Stimulated activated CD4-positive, alpha-beta T cell treated with anti-CD3 and anti-CD28 coated beads, Interleukin-15, amount 100 ng/mL, for 1 hour (primary cell): Measurements from ENCODE around the gene DIP2B.
"Not testable (repeated sequence)": the region's sequence is repeated elsewhere in the genome, so short reads cannot be mapped to it uniquely, and the experiment has no call there.

ENCODE experiments used
- DNase-seq, 2 donors: peaks; one replicate each; pipeline ENCODE4 v3.0.0-alpha.2; 2020; ENCODE audit warnings: low read depth in 1 of 2, low spot score in 1 of 2

DIP2B gene

GRCh38 chr12:50550530-50551223 is 45.9 kb downstream of the DIP2B start:
- no peak for DNase-seq

DNA sequence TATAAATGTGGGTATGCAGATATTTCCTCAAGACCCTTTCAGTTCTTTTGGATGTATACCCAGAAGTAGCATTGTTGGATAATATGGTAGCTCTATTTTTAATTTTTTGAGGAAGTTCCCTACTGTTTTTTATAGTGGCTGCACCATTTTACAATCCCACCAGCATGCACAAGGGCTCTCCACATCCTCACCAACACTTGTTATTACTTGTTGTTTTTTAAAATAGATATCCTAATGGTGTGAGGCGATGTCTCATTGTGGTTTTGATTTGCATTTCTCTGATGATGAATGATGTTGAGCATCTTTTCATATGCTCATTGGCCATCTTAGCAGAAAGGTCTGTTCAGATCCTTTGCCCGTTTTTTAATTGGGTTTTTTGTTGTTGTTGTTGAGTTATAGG is 47.1 kb downstream of the DIP2B start:
- DNase-seq: no peak

- no peak for DNase-seq
These were observed 49.9 kb downstream of the DIP2B start for GRCh38 chr12:50554651-50555050.

- DNase-seq: no peak
These were observed 50.7 kb downstream of the DIP2B start for GRCh38 chr12:50555471-50555885.

DNA sequence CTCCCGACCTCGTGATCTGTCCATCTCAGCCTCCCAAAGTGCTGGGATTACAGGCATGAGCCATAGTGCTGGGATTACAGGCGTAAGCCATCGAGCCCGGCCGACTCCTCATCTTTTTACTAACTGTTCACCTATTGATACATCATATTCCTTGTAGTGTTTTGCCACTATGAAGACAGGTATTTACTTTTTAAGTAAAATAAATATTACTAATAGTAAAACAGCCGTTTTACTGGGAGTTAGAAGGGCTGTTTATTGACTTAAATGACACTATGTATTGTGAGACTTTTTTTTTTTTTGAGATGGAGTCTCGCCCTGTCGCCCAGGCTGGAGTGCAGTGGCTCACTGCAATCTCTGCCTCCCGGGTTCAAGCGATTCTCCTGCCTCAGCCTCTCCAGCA is 51.5 kb downstream of the DIP2B start:
- DNase-seq: no peak

- not testable (repeated sequence) for DNase-seq
These were observed 52.0 kb downstream of the DIP2B start for GRCh38 chr12:50556796-50557195.

DNA sequence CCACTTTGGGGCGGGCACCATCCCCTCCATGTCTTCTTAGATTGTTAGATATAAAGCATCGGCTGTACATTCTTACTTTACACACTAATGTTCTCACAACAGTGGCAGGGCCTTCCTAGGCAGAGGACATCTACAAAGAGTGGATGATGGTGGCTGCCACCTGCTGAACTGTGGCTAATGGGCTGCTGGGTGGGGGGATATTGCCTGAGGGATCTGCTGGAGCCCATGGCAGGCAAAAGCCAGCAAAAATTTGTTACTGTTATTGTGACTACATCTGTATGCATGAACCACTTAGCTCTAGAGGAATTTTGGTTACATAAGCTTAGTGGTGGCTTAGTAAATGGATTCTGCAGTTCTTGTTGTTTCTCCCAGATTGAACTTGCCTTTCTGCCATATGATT is 52.6 kb downstream of the DIP2B start:
- no peak for DNase-seq

- no peak for DNase-seq
These were observed 54.2 kb downstream of the DIP2B start for GRCh38 chr12:50558970-50559369.

- no peak for DNase-seq
These were observed 58.0 kb downstream of the DIP2B start for GRCh38 chr12:50562520-50563433.

DNA sequence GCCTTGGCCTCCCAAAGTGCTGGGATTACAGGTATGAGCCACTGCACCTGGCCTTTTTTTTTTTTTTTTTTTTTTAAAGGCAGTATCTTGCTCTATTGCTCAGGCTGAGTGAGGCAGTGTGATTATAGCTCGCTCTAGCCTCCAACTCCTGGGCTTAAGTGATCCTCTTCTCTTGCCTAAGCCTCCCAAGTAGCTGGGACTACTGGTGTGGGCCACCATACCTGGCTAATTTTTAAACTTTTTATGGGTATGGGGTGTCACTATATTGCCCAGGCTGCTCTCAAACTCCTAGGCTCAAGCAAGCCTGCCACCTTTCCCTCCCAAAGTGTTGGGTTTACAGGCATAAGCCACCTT is 58.6 kb downstream of the DIP2B start:
- no peak for DNase-seq

DNA sequence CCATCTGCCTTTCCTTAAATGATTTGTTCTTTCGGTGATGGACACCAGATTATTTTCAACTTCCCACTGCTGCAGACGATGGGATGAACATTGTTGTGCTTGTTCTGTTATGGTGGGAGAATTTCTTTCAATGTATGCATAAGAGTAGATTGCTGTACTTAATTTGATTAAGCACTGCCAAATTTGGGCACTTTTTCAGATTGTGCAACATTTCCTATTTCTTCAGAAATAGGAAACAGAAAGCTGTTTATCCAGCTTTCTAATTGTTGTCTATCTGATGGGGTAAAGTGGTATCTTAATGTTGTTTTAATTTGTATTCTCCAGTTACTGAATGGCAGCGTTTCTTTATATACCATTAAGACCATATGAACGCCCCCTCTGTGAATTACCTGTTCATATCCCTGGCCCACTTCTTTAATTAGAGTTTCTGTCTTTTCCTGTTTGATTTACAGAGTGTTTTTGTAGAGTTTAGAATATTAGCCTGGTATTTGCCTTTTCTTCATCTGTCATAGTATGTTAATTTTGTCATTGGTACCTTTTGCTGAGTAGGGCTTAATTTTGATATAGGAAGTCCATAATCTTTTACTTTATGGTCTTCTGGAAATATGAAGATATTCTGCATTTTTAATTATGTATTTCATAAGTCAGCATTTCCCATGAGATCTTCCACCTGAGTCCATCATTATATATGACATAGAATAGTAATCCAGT is 59.6 kb downstream of the DIP2B start:
- no peak for DNase-seq

GRCh38 chr12:50564948-50565297 is 60.1 kb downstream of the DIP2B start:
- no peak for DNase-seq

DNA sequence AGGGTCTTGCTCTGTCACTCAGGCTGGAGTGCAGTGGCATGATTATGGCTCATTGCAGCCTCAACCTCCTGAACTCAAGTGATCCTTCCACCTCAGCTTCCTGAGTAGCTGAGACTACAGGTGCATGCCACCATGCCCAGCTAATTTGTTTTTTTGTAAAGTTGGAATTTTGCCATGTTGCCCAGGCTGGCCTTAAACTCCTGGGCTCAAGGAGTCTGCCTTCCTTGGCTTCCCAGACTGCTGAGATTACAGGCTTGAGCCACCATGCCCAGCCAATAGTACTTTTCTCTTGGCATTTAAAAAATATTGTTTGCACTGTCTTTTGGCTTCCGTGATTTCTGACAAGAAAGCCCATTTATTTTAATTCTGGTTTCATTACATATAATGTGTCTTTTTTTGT is 61.3 kb downstream of the DIP2B start:
- DNase-seq: no peak

- DNase-seq: no peak
These were observed 63.1 kb downstream of the DIP2B start for GRCh38 chr12:50567926-50568325.

DNA sequence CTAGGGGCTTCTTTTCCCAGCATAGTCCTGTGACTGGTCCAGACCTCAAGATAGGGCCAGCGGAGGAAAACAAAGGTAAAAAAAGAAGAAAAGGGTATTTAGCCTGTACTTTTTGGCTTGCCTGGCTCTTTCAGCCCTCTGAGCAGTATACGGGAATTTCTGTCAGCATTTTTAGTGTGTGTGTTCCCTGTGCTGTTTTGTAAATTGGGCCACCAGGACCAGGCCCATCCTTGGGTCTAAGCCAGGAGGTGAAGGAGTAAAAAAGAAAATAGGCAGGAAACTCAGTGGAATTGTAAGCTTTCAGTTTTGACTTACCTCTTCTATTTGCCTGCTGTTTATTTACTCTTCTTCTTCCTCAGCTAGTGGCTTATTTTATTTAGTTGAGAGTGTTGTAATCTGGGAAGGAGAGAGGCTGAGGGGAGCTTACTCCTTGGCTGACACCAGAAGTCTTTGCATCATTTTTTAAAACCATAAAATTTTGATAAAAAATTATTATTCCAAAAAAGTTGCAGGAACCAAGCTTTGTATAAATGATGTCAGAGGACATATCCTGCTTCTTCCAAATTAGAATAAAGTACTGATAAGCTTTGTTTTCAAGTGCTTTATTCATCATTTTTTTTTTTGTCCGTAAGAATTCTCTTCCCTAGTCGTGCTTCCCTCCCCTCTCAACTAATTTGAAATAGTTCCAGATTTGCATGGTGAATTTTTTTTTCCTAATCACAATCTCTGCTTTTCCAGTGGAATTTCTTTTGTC is 63.7 kb downstream of the DIP2B start:
- no peak for DNase-seq

DNA sequence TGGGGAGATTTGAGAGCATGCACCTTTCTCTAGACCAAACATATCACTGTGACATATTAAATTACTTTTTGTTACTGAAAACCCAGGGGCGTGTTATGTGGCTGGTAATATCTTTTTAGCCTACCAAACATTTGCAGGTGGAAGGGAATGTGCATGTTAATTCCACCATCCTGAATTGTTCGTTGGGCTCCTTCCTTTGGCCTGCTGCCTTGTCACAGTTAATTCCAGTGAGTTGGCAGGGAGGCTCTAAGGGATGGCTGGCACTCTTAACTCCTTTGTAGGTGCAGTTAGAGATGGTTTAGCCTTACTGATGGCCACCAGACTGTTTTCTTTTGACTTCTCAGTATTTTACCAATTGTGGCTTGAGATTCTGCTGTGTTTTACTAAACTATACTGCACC is 64.5 kb downstream of the DIP2B start:
- no peak for DNase-seq

DNA sequence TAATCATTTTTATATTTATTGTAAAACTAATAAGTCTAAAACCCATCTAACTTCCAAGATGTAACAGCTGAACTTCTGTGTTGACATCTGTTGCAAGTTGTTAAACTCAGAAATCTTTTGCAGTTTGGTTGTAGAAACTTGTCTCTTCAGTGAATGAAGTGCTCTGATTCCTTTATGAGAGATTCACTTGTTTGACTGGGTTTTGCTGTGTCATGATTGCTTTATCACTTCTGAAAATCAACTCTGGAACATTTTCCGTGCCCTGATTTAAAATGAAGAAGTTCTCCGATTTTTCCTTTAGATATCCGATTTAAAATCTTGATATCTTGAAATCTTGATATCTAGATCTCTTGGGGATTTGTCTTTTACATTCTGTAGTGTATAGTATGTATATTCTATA is 65.1 kb downstream of the DIP2B start:
- DNase-seq: no peak

DNA sequence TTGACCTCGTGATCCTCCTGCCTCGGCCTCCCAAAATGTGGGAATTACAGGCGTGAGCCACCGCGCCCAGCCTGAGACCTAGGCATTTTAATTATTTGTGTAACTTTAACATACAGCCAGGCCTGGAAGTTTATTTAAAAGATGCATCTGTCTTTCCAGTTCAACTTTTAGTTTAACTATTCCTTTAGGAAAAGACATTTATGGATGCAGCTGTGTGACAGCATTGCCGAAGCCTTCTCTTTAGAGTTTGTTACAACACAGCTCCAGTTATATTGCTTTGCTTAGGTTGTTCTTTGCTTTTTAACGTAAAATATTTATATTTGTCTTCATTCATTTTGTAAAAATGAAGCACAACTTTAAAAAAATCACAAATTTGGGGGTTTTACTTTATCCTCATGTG is 67.0 kb downstream of the DIP2B start:
- DNase-seq: no peak

DNA sequence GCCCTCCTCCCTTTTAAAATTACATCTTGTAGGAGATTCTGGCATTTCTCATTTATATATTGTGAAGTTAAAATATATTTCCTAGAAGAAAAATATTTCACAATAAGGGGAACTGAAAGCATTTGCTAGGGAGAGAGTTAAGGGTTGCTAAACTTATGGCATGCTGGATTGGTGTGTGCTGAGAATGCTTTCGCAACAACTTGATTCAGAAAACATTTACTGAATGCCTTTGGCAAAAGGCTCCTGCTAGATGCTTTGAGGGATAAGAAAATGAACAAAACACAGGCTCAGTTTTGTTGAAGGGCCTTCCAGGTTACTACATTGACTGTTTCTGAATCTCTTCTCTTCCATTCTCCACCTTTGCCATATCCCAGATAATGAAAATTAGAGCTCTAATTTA is 67.5 kb downstream of the DIP2B start:
- DNase-seq: no peak

DNA sequence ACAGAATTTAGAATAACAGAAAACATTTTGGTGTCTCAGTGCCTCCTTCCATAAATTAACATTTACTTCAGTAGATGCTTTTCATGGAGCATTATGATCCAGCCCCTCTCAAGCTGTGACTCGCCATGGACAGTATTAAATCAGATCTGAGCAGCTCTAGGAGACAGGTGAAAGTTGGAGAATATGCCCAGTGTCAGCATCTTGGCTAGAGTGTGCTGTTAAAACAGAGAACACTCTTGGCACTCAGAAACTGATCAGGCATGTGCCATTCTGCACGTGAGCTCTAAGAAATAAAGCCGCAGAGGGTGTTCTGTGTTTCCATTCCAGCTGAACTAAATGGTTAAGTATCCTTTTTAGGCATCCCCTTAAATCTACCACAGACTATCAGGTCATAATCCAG is 68.0 kb downstream of the DIP2B start:
- DNase-seq: no peak

- DNase-seq: no peak
These were observed 68.5 kb downstream of the DIP2B start for GRCh38 chr12:50573271-50573670.
